IMR-90 (cell line): Measurements from ENCODE around the gene FLNA. TPM values are rescaled to one million over a fixed set of nuclear protein-coding genes. Genes with fewer than 3 reads are reported as not detected.

ENCODE experiments used
- ATAC-seq: fragments of 200-7000 bp; cut with Tn5 transposase; 2 replicates; pipeline ENCODE4 v1.9.1; 2020; ENCODE audit warnings: low read depth, mild to moderate bottlenecking, moderate library complexity
- BruUV-seq: library from RNA; stranded (reverse); fragments of 400-500 nt; replicated peaks from 2 replicates; lab custom pipeline; 2021; lab: Mats Ljungman, UMichigan
- CTCF ChIA-PET: fragments of 300-600 bp; formaldehyde crosslinking; extraction: SDS; loops from one replicate; lab custom pipeline; 2021; ENCODE audit warnings: antibody characterized with exemption; lab: Yijun Ruan, JAX
- POLR2A ChIA-PET: fragments of 300-600 bp; sonication (Branson Sonifier 250); formaldehyde crosslinking; loops from one replicate; lab custom pipeline; 2022; ENCODE audit warnings: antibody characterized with exemption; ENCODE audit not compliant: unreplicated experiment; lab: Charles Lee
- DNase-seq: peaks from one replicate; pipeline ENCODE4 v3.0.0; 2013
- H2AFZ ChIP-seq: replicated peaks from 2 replicates; pipeline ENCODE3; 2013; ENCODE audit warnings: low read length, mild to moderate bottlenecking; ENCODE audit not compliant: poor library complexity
- H2AK5ac ChIP-seq: 2 replicates; pipeline ENCODE4 v1.6.1; 2013; ENCODE audit warnings: low read depth, low read length, inconsistent platforms
- H2AK9ac ChIP-seq: replicated peaks from 2 replicates; pipeline ENCODE3; 2013; ENCODE audit warnings: mild to moderate bottlenecking, low read depth, low read length, moderate library complexity; ENCODE audit not compliant: poor library complexity
- H2BK120ac ChIP-seq: 2 replicates; pipeline ENCODE4 v1.6.1; 2013; ENCODE audit warnings: low read depth, low read length, inconsistent platforms
- H2BK15ac ChIP-seq: 3 replicates; pipeline ENCODE4 v1.6.1; 2013; ENCODE audit warnings: low read depth, low read length, inconsistent platforms
- H2BK20ac ChIP-seq: 2 replicates; pipeline ENCODE4 v1.6.1; 2013; ENCODE audit warnings: low read depth, mild to moderate bottlenecking, inconsistent platforms, low read length, moderate library complexity
- H2BK5ac ChIP-seq: 2 replicates; pipeline ENCODE4 v1.6.1; 2013; ENCODE audit warnings: mild to moderate bottlenecking, low read depth, low read length, inconsistent platforms; ENCODE audit not compliant: poor library complexity, severe bottlenecking
- H3K14ac ChIP-seq: replicated peaks from 2 replicates; pipeline ENCODE4 v1.6.1; 2013; ENCODE audit warnings: low read depth, low read length, inconsistent platforms
- H3K18ac ChIP-seq: 2 replicates; pipeline ENCODE4 v1.6.1; 2013; ENCODE audit warnings: low read depth, low read length, control low read depth
- H3K23ac ChIP-seq: 2 replicates; pipeline ENCODE4 v1.6.1; 2013; ENCODE audit warnings: low read depth, low read length, inconsistent platforms
- H3K27ac ChIP-seq: 2 replicates; pipeline ENCODE4 v1.5.1; 2013; ENCODE audit warnings: mild to moderate bottlenecking, control low read depth, low read length; ENCODE audit not compliant: insufficient read depth
- H3K27me3 ChIP-seq: 2 replicates; pipeline ENCODE4 v1.6.1; 2013; ENCODE audit warnings: low read length; ENCODE audit not compliant: control insufficient read depth, insufficient read depth
- H3K36me3 ChIP-seq: 2 replicates; pipeline ENCODE4 v1.6.1; 2013; ENCODE audit warnings: low read length, mixed read lengths; ENCODE audit not compliant: control insufficient read depth, insufficient read depth
- H3K4ac ChIP-seq: 2 replicates; pipeline ENCODE4 v1.6.1; 2013; ENCODE audit warnings: low read depth, low read length, inconsistent platforms
- H3K4me1 ChIP-seq: 2 replicates; pipeline ENCODE4 v1.6.1; 2013; ENCODE audit warnings: low read length, mixed read lengths; ENCODE audit not compliant: control insufficient read depth, insufficient read depth
- H3K4me2 ChIP-seq: 2 replicates; pipeline ENCODE4 v1.6.1; 2013; ENCODE audit warnings: low read depth, mild to moderate bottlenecking, control low read depth, low read length, moderate library complexity
- H3K4me3 ChIP-seq: 2 replicates; pipeline ENCODE4 v1.5.1; 2013; ENCODE audit warnings: low read depth, mild to moderate bottlenecking, control low read depth, low read length, moderate library complexity; ENCODE audit not compliant: insufficient read depth
- H3K56ac ChIP-seq: 2 replicates; pipeline ENCODE4 v1.6.1; 2013; ENCODE audit warnings: low read length, inconsistent platforms; ENCODE audit not compliant: insufficient read depth; ENCODE audit errors: extremely low read depth
- H3K79me1 ChIP-seq, 2 experiments: 2 replicates each; pipeline ENCODE4 v1.6.1; 2013; ENCODE audit warnings: low read length in 2 of 2, inconsistent platforms in 1 of 2, low read depth in 1 of 2
- H3K9ac ChIP-seq: 2 replicates; pipeline ENCODE4 v1.6.1; 2013; ENCODE audit warnings: low read depth, low read length, control low read depth
- H3K9me1 ChIP-seq: 2 replicates; pipeline ENCODE4 v1.6.1; 2013; ENCODE audit warnings: low read length, inconsistent platforms; ENCODE audit not compliant: insufficient read depth
- H3K9me3 ChIP-seq: 2 replicates; pipeline ENCODE4 v1.6.1; 2013; ENCODE audit warnings: low read length; ENCODE audit not compliant: control insufficient read depth, insufficient read depth
- H4K20me1 ChIP-seq: 2 replicates; pipeline ENCODE4 v1.6.1; 2013; ENCODE audit warnings: low read length, inconsistent platforms; ENCODE audit not compliant: insufficient read depth
- H4K5ac ChIP-seq: 2 replicates; pipeline ENCODE4 v1.6.1; 2013; ENCODE audit warnings: mild to moderate bottlenecking, low read depth, low read length, control low read depth
- H4K8ac ChIP-seq, 2 experiments: 2 replicates each; pipeline ENCODE4 v1.6.1; 2013; ENCODE audit warnings: low read depth in 2 of 2, low read length in 2 of 2, control low read depth in 1 of 2, inconsistent platforms in 1 of 2
- H4K91ac ChIP-seq: 2 replicates; pipeline ENCODE4 v1.6.1; 2013; ENCODE audit warnings: low read depth, low read length, inconsistent platforms; ENCODE audit not compliant: insufficient read depth
- BHLHE40 ChIP-seq: fragments of 150-350 bp; IDR thresholded peaks from 2 replicates; pipeline ENCODE4 v1.6.1; 2016; ENCODE audit warnings: mild to moderate bottlenecking, low read depth, low read length
- MAZ ChIP-seq: IDR thresholded peaks from 2 replicates; pipeline ENCODE4 v1.6.1; 2012; ENCODE audit warnings: low read depth, mild to moderate bottlenecking, low read length, improper control_type of control experiment, moderate library complexity, borderline replicate concordance
- MXI1 ChIP-seq: IDR thresholded peaks from 2 replicates; pipeline ENCODE4 v1.6.1; 2012; ENCODE audit warnings: low read depth, mild to moderate bottlenecking, low read length, moderate library complexity, borderline replicate concordance
- NFE2L2 ChIP-seq: fragments of 150-350 bp; IDR thresholded peaks from 2 replicates; pipeline ENCODE4 v1.6.1; 2016; ENCODE audit warnings: low read depth, mild to moderate bottlenecking, low read length
- POLR2A ChIP-seq: IDR thresholded peaks from 2 replicates; pipeline ENCODE4 v1.6.1; 2012; ENCODE audit warnings: mild to moderate bottlenecking, low read depth, low read length
- WGBS, 2 experiments: methylation state at CpG; one replicate each; pipeline versions ENCODE4 v1.1.5 to v1.1.7; 2013; ENCODE audit warnings: missing lambda C conversion rate in 2 of 2; ENCODE audit not compliant: insufficient read length in 1 of 2; ENCODE audit errors: extremely low coverage in 2 of 2; 5-methylcytosine and 5-hydroxymethylcytosine counted together
- dilution Hi-C: fragments of 300-500 bp; cut with HindIII; formaldehyde crosslinking; loops from one replicate; pipeline ENCODE4 v1.14.3; 2018; ENCODE audit warnings: low sequenced_read_pairs; ENCODE audit not compliant: unreplicated experiment
- in situ Hi-C: fragments of 300-500 bp; cut with MboI; formaldehyde crosslinking; loops from 3 replicates; pipeline ENCODE4 v1.14.3; 2019; ENCODE audit warnings: low sequenced_read_pairs, inconsistent platforms, mixed read lengths
- intact Hi-C: fragments of 100-400 bp; cut with micrococcal nuclease; formaldehyde crosslinking; loops from 2 replicates; pipeline ENCODE4 v1.10.0; 2022
- polyA plus RNA-seq, 3 experiments: library from polyadenylated mRNA; depleted of rRNA; stranded (reverse); fragments of >200 nt; gene quantifications; 2 replicates each; pipeline ENCODE4 v1.2.3, GENCODE V29; 2012; ENCODE audit warnings: low replicate concordance in 1 of 3
- total RNA-seq: library from RNA; depleted of rRNA; stranded (reverse); fragments of >200 nt; gene quantifications from 2 replicates; pipeline ENCODE4 v1.2.3, GENCODE V29; 2012
- TF ChIP-seq, protein P1 (sequence below): fragments of 150-350 bp; IDR thresholded peaks from 2 replicates; pipeline ENCODE4 v1.6.1; 2017; ENCODE audit warnings: mild to moderate bottlenecking, antibody characterized with exemption, low read length, low read depth

The FLNA gene
- total and polyA plus RNA-seq, 2 of the 4 experiments (the other 2 are of a cell fraction), result 1,356 to 1,357 TPM

DNA sequence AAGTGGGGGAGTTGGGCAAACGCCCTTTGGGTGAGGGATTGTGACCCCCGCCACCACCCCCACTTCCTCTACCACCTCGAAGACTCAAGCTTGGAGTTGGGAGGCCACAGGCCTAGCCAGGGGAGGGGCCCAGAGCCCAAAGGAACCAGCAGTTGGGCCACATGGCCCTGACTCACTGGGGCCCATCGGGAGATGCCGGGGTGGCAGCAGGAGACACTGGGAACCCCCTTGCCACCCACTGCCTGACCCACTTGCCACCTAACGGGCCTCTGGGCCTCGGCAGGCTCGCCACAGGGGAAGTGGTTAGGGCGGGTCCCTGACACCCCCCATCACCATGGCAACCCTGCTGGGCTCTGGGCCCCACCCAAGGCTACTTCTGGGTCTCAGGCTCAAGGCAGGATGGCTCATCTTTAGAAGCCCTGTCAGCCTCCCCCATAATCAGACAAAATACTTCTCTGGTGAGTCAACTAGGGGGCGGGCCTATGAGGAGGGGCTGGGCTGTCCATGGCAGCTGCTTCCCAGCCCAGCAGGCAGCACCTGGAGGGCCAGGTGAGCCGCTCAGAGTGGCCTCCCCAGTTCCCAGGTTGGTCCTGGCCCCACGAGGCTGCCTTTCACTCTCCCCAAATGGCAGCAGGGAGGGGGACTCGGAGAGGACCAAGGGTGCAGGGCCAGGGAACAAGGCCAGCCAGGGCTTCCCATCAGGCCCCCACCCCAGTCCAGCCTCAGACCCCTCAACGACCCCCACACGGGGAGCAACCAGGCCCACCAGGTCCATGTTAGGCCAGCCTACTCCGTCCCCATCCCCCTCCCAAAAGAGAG, 5.6 kb downstream of the FLNA start:
- H2BK15ac ChIP-seq, result no peak overlapping the region
- peak overlapping the region; percentile 75 for H3K18ac ChIP-seq
- ATAC-seq, result peak; percentile 13
- H2BK5ac ChIP-seq, result peak overlapping the region; percentile 98
- WGBS, 2 experiments, result no CpG with 5 or more reads among the region's 16 CpGs
- peak overlapping the region; percentile 95 for H3K4me3 ChIP-seq
- peak overlapping the region; percentile 89 for H3K4ac ChIP-seq
- H2BK120ac ChIP-seq, result peak overlapping the region; percentile 74; the same call in 1 of the 2 replicates
- peaks cover 7% of the 10 kb centered on the region for H3K4me1 ChIP-seq
- peak overlapping the region; percentile 41 for H2AFZ ChIP-seq
- dilution Hi-C loops, result no loop called here
- ChIA-PET POLR2A (interaction anchor here (0.5 to 0.6 kb wide), 4 partner anchors 10 to 923 kb away, joined by 3 to 7 read pairs (median 4); partner anchors contain the start of genes EMD and TREX2), CTCF (no interaction called here)
- in situ Hi-C loops, result no loop called here
- H3K9me1 ChIP-seq, result no peaks in the 10 kb centered on the region
- intact Hi-C loops, result no loop called here
- H3K4me2 ChIP-seq, result peak overlapping the region; percentile 80
- no peaks in the 10 kb centered on the region for H3K27me3 ChIP-seq
- H4K20me1 ChIP-seq, result peaks cover 72% of the 10 kb centered on the region
- H3K79me1 ChIP-seq, result peaks cover 0 to 17% of the 10 kb centered on the region in 2 experiments; a peak in 1 of 4 replicates
- H4K5ac ChIP-seq, result peak overlapping the region; percentile 88
- BruUV-seq, result no TSS peak
- H4K8ac ChIP-seq, result peak overlapping the region; percentile 85 to 97
- peak overlapping the region; percentile 100 for H2AK9ac ChIP-seq
- peak overlapping the region; percentile 89 for H3K14ac ChIP-seq
- peak overlapping the region; percentile 8; the same call in 1 of the 2 replicates for H2BK20ac ChIP-seq
- peaks cover 60% of the 10 kb centered on the region for H3K36me3 ChIP-seq
- peak overlapping the region; percentile 99 for H3K27ac ChIP-seq
- TF ChIP-seq MAZ (peak; percentile 17; the same call in 1 of the 2 replicates), POLR2A (peak; percentile 73), NFE2L2 (no peak), MXI1 (peak; percentile 56), BHLHE40 (no peak)
- TF ChIP-seq, protein P1, sequence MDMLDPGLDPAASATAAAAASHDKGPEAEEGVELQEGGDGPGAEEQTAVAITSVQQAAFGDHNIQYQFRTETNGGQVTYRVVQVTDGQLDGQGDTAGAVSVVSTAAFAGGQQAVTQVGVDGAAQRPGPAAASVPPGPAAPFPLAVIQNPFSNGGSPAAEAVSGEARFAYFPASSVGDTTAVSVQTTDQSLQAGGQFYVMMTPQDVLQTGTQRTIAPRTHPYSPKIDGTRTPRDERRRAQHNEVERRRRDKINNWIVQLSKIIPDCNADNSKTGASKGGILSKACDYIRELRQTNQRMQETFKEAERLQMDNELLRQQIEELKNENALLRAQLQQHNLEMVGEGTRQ, result peak; percentile 29; the same call in 1 of the 2 replicates
- H3K23ac ChIP-seq, result peak overlapping the region; percentile 65; the same call in 1 of the 2 replicates
- H3K9ac ChIP-seq, result peak overlapping the region; percentile 94
- H4K91ac ChIP-seq, result peak overlapping the region; percentile 89
- H3K9me3 ChIP-seq, result no peaks in the 10 kb centered on the region
- peak; percentile 90 for DNase-seq
- peak overlapping the region; percentile 82 for H3K56ac ChIP-seq
- peak overlapping the region; percentile 76 for H2AK5ac ChIP-seq
